Naive thymus-derived CD4-positive, alpha-beta T cell (primary cell): ENCODE measurements around the gene ANKRD45. TPM values are rescaled to one million over a fixed set of nuclear protein-coding genes. Genes with fewer than 3 reads are reported as not detected.
"Not testable (repeated sequence)": the region's sequence is repeated elsewhere in the genome, so short reads cannot be mapped to it uniquely, and the experiment has no call there.

ENCODE experiments used
- ATAC-seq: fragments of 150-1000 bp; cut with Tn5 transposase; 2 replicates; pipeline ENCODE4 v1.10.0; 2021; ENCODE audit warnings: mild to moderate bottlenecking, moderate library complexity
- CTCF ChIA-PET: fragments of 350-600 bp; sonication (Branson Sonifier 250); formaldehyde crosslinking; loops from one replicate; lab custom pipeline; 2021; ENCODE audit warnings: antibody characterized with exemption; lab: Charles Lee
- POLR2A ChIA-PET: fragments of 350-600 bp; sonication (Branson Sonifier 250); formaldehyde crosslinking; loops from one replicate; lab custom pipeline; 2021; ENCODE audit warnings: antibody characterized with exemption, inconsistent platforms; lab: Charles Lee
- DNase-seq, 9 donors: peaks; one replicate each; pipeline versions ENCODE4 v3.0.0 to v3.0.0-alpha.2; 2020 to 2022; ENCODE audit warnings: mixed read lengths in 1 of 9
- H3K27ac ChIP-seq: one replicate; pipeline ENCODE4 v1.7.0; 2013; ENCODE audit warnings: mild to moderate bottlenecking, low read depth, low read length, moderate library complexity
- H3K27me3 ChIP-seq, 2 donors: one replicate each; pipeline ENCODE4 v1.7.0; 2013; ENCODE audit warnings: low read length in 2 of 2, mild to moderate bottlenecking in 2 of 2, moderate library complexity in 2 of 2; ENCODE audit not compliant: control insufficient read depth in 2 of 2, insufficient read depth in 2 of 2
- H3K36me3 ChIP-seq, 3 experiments: 1 replicate in 2 of 3; 2 replicates in 1 of 3; pipeline ENCODE4 v1.7.0; 2013; ENCODE audit warnings: low read length in 3 of 3, mild to moderate bottlenecking in 3 of 3, moderate library complexity in 1 of 3; ENCODE audit not compliant: insufficient read depth in 3 of 3, control insufficient read depth in 2 of 3
- H3K4me1 ChIP-seq, 2 donors: one replicate each; pipeline ENCODE4 v1.7.0; 2013; ENCODE audit warnings: low read length in 2 of 2, mild to moderate bottlenecking in 2 of 2, moderate library complexity in 1 of 2; ENCODE audit not compliant: control insufficient read depth in 2 of 2, insufficient read depth in 2 of 2
- H3K4me3 ChIP-seq: 2 replicates; pipeline ENCODE4 v1.7.0; 2013; ENCODE audit warnings: mild to moderate bottlenecking, low read length
- H3K9me3 ChIP-seq, 3 experiments: 1 replicate in 2 of 3; 2 replicates in 1 of 3; pipeline ENCODE4 v1.7.0; 2013; ENCODE audit warnings: low read length in 3 of 3; ENCODE audit not compliant: control insufficient read depth in 2 of 3
- H3K27ac Mint-ChIP-seq, 9 donors: one replicate each; pipeline ENCODE4 v1.8.0; 2020 to 2022; ENCODE audit warnings: mixed read lengths in 9 of 9, mild to moderate bottlenecking in 8 of 9, moderate library complexity in 5 of 9, inconsistent platforms in 2 of 9
- H3K27me3 Mint-ChIP-seq, 5 donors: one replicate each; pipeline ENCODE4 v1.8.0; 2021 to 2022; ENCODE audit warnings: mixed read lengths in 5 of 5, mild to moderate bottlenecking in 1 of 5
- H3K36me3 Mint-ChIP-seq, 5 donors: one replicate each; pipeline ENCODE4 v1.8.0; 2020 to 2022; ENCODE audit warnings: mixed read lengths in 5 of 5, mild to moderate bottlenecking in 3 of 5, inconsistent platforms in 1 of 5
- H3K4me1 Mint-ChIP-seq, 7 donors: one replicate each; pipeline ENCODE4 v1.8.0; 2020 to 2022; ENCODE audit warnings: mixed read lengths in 7 of 7, mild to moderate bottlenecking in 3 of 7, inconsistent platforms in 1 of 7
- H3K4me3 Mint-ChIP-seq, 10 donors: one replicate each; pipeline ENCODE4 v1.8.0; 2020 to 2022; ENCODE audit warnings: mild to moderate bottlenecking in 10 of 10, mixed read lengths in 10 of 10, moderate library complexity in 6 of 10, inconsistent platforms in 2 of 10
- H3K9me3 Mint-ChIP-seq, 11 donors: one replicate each; pipeline ENCODE4 v1.8.0; 2020 to 2022; ENCODE audit warnings: mixed read lengths in 11 of 11, mild to moderate bottlenecking in 4 of 11, inconsistent platforms in 1 of 11, moderate library complexity in 1 of 11
- intact Hi-C, 2 donors: fragments of 100-400 bp; cut with micrococcal nuclease; formaldehyde crosslinking; loops; one replicate each; pipeline ENCODE4 v1.15.1; 2023
- polyA plus RNA-seq, 2 donors: library from polyadenylated mRNA; unstranded; fragments of 300-500 nt; fragmentation: Illumina TruSeq; gene quantifications; one replicate each; pipeline ENCODE4 v1.2.3, GENCODE V29; 2021
- total RNA-seq, 6 experiments: library from RNA in 5 of 6; stranded (reverse) in 5 of 6; gene quantifications; 1 replicate in 5 of 6; 2 replicates in 1 of 6; pipeline ENCODE4 v1.2.3 and lab custom pipeline; 2021 to 2026

Gene ANKRD45
- total and polyA plus RNA-seq, 7 experiments from 2014 or later, result not detected

DNA sequence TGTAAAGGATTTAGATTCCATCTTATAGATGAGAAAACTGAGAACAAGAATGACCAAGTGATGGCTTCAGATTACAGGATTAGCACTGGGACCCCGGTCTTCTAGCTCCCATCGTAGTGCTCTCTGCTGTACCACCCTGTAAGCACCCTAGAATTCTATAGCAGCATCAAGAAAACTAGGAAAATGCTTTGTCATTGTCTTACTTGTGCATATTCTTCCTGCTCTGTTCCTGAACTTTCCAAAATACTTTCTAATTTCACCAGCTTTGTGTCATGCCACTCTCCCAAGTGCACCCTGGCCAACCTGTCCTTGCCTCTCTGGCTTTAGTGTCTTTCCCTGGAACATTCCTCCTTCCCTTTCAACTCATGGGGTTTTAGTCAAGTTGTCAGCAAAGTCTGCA is 39.1 kb upstream of the ANKRD45 start:
- no peaks in the 10 kb centered on the region for H3K4me1 ChIP-seq
- peaks cover 0 to 1% (median 0%) of the 10 kb centered on the region in 11 donors for H3K9me3 Mint-ChIP-seq
- H3K4me3 ChIP-seq, result no peak overlapping the region
- H3K27me3 ChIP-seq, result peaks cover 0 to 4% of the 10 kb centered on the region in 2 donors
- CTCF ChIA-PET, result no interaction called here
- no peaks in the 10 kb centered on the region for H3K4me1 Mint-ChIP-seq
- DNase-seq, result no peak
- H3K9me3 ChIP-seq, result no peaks in the 10 kb centered on the region
- no peak for ATAC-seq
- H3K27ac Mint-ChIP-seq, result no peak overlapping the region
- POLR2A ChIA-PET, result no interaction called here
- H3K27ac ChIP-seq, result no peak overlapping the region
- intact Hi-C loops, result no loop called here
- H3K27me3 Mint-ChIP-seq, result peaks cover 27 to 52% (median 40%) of the 10 kb centered on the region in 5 donors
- H3K4me3 Mint-ChIP-seq, result no peak overlapping the region
- peaks cover 0 to 4% (median 0%) of the 10 kb centered on the region in 5 donors for H3K36me3 Mint-ChIP-seq
- H3K36me3 ChIP-seq, result no peaks in the 10 kb centered on the region

DNA sequence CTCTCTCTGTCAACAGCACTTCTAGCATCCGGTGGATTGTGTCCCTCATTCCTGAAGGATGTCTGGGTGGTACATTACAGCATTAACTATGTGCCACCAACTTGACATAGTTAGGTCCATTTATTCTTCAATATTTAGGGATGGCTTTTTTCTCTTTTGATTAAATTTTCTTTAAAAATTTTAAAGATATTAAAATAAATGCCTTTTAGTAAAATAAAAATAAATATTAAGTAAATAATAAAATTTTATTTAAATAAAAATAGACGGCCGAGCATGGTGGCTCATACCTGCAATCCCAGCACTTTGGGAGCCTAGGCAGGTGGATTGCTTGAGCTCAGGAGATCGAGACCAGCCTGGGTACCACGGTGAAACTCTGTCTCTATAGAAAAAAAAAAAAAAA is 35.5 kb upstream of the ANKRD45 start:
- no peak overlapping the region for H3K4me3 Mint-ChIP-seq
- Histone ChIP-seq H3K4me3 (no peak overlapping the region), H3K4me1 (no peaks in the 10 kb centered on the region), H3K36me3 (no peaks in the 10 kb centered on the region), H3K27me3 (peaks cover 0 to 4% of the 10 kb centered on the region in 2 donors), H3K27ac (no peak overlapping the region), H3K9me3 (no peaks in the 10 kb centered on the region)
- no peak overlapping the region for H3K27ac Mint-ChIP-seq
- ChIA-PET POLR2A (no interaction called here), CTCF (no interaction called here)
- peaks cover 0 to 2% (median 0%) of the 10 kb centered on the region in 11 donors for H3K9me3 Mint-ChIP-seq
- no peaks in the 10 kb centered on the region for H3K36me3 Mint-ChIP-seq
- peaks cover 11 to 34% (median 30%) of the 10 kb centered on the region in 5 donors for H3K27me3 Mint-ChIP-seq
- intact Hi-C loops, result no loop called here
- no peaks in the 10 kb centered on the region for H3K4me1 Mint-ChIP-seq
- DNase-seq (no peak), ATAC-seq (no peak)

DNA sequence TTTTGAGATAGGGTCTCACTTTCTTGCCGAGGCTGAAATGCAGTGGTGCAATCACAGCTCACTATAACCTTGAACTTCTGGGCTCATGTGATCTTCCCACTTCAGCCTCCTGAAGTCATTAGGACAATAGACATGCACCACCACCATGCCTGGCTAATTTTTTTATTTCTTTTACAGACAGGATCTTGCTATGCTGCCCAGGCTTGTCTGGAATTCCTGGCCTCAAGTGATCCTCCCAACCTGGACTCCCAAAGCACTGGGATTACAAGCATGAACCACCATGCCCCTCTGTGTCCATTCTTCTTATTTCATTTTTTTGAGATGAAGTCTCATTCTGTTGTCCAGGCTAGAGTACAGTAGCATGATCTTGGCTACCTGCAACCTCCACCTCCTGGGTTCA is 33.1 kb upstream of the ANKRD45 start:
- ChIA-PET CTCF (interaction anchor here (0.6 kb wide), 1 partner anchor 447 kb away, joined by 3 read pairs; no protein-coding TSS in a partner anchor), POLR2A (interaction anchor here (1.1 kb wide), 1 partner anchor 38 kb away, joined by 4 read pairs; no protein-coding TSS in a partner anchor)
- Mint-ChIP-seq H3K4me1 (no peaks in the 10 kb centered on the region), H3K9me3 (peaks cover 0 to 4% (median 0%) of the 10 kb centered on the region in 11 donors), H3K4me3 (no peak overlapping the region), H3K36me3 (peaks cover 0 to 5% (median 0%) of the 10 kb centered on the region in 5 donors), H3K27ac (no peak overlapping the region), H3K27me3 (peaks cover 14 to 40% (median 36%) of the 10 kb centered on the region in 5 donors)
- Histone ChIP-seq H3K4me1 (no peaks in the 10 kb centered on the region), H3K4me3 (no peak overlapping the region), H3K27me3 (no peaks in the 10 kb centered on the region), H3K27ac (no peak overlapping the region), H3K9me3 (no peaks in the 10 kb centered on the region), H3K36me3 (no peaks in the 10 kb centered on the region)
- intact Hi-C loops, result no loop called here
- DNase-seq (no peak), ATAC-seq (no peak)

DNA sequence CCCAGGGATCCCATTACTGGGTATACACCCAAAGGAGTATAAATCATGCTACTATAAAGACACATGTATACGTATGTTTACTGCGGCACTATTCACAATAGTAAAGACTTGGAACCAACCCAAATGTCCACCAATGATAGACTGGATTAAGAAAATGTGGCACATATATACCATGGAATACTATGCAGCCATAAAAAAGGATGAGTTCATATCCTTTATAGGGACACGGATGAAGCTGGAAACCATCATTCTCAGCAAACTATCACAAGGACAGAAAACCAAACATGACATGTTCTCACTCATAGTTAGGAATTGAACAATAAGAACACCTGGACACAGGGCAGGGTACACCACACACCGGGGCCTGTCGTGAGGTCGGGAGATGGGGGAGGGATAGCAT is 31.6 kb upstream of the ANKRD45 start:
- H3K27me3 ChIP-seq, intact Hi-C loops, H3K4me1 ChIP-seq, POLR2A ChIA-PET, H3K4me3 ChIP-seq, H3K27ac Mint-ChIP-seq, H3K36me3 ChIP-seq, H3K4me3 Mint-ChIP-seq, H3K4me1 Mint-ChIP-seq, H3K9me3 Mint-ChIP-seq, H3K9me3 ChIP-seq, H3K27ac ChIP-seq, CTCF ChIA-PET, DNase-seq, ATAC-seq: not testable (repeated sequence)
- peaks cover 0 to 12% (median 0%) of the 10 kb centered on the region in 5 donors for H3K36me3 Mint-ChIP-seq
- peaks cover 24 to 45% (median 43%) of the 10 kb centered on the region in 5 donors for H3K27me3 Mint-ChIP-seq

DNA sequence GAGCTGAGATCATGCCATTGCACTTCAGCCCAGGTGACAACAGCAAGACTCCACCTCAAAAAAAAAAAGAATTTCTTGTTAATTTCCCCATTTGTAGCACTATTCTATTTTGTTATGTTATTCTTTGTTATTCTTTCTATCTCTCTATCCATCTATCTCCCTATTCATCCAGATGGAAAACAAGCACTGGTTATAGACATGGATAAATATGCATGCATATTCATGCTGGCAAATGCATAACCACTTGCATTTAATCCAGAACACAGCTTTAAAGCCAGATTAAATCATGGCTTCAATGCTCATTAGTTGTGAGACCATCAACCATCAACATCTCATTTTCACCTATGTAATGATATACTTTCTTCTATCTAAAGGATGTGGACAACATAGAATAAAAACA is 23.6 kb upstream of the ANKRD45 start:
- Mint-ChIP-seq H3K4me3 (no peak overlapping the region), H3K4me1 (peaks cover 0 to 16% (median 14%) of the 10 kb centered on the region in 7 donors), H3K9me3 (peaks cover 0 to 9% (median 3%) of the 10 kb centered on the region in 11 donors), H3K27ac (no peak overlapping the region), H3K27me3 (peaks cover 19 to 37% (median 20%) of the 10 kb centered on the region in 5 donors), H3K36me3 (peaks cover 0 to 8% (median 0%) of the 10 kb centered on the region in 5 donors)
- H3K36me3 ChIP-seq, result no peaks in the 10 kb centered on the region
- no peaks in the 10 kb centered on the region for H3K4me1 ChIP-seq
- ATAC-seq, result no peak
- H3K9me3 ChIP-seq, result no peaks in the 10 kb centered on the region
- intact Hi-C loops, result no loop called here
- H3K27me3 ChIP-seq, result peaks cover 0 to 3% of the 10 kb centered on the region in 2 donors
- ChIA-PET POLR2A (no interaction called here), CTCF (no interaction called here)
- DNase-seq, result no peak
- H3K4me3 ChIP-seq, result no peak overlapping the region
- no peak overlapping the region for H3K27ac ChIP-seq

DNA sequence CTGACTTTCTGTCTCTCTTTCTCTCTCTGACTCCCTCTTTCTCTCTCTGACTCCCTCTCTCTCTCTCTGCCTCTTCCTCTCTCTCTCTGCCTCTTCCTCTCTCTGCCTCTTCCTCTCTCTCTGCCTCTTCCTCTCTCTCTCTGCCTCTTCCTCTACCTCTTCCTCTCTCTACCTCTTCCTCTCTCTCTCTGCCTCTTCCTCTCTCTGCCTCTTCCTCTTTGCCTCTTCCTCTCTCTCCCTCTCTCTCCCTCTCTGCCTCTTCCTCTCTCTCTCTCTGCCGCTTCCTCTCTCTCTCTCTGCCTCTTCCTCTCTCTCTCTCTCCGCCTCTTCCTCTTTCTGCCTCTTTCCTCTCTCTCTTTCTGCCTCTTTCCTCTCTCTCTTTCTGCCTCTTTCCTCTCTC is 18.6 kb upstream of the ANKRD45 start:
- CTCF ChIA-PET, result no interaction called here
- no peaks in the 10 kb centered on the region for H3K4me1 ChIP-seq
- no peak overlapping the region for H3K27ac ChIP-seq
- Mint-ChIP-seq H3K9me3 (peaks cover 0 to 4% (median 0%) of the 10 kb centered on the region in 11 donors), H3K36me3 (no peaks in the 10 kb centered on the region), H3K4me1 (peaks cover 0 to 19% (median 18%) of the 10 kb centered on the region in 7 donors), H3K4me3 (peak overlapping the region in 3 of 10 donors; percentile 26 to 41 (median 37)), H3K27ac (peak overlapping the region in 8 of 9 donors; percentile 14 to 94 (median 78)), H3K27me3 (peaks cover 0 to 11% (median 0%) of the 10 kb centered on the region in 5 donors)
- no peaks in the 10 kb centered on the region for H3K36me3 ChIP-seq
- H3K27me3 ChIP-seq, result no peaks in the 10 kb centered on the region
- intact Hi-C loops, result no loop called here
- no peak for DNase-seq
- no peak for ATAC-seq
- H3K4me3 ChIP-seq, result no peak overlapping the region
- H3K9me3 ChIP-seq, result no peaks in the 10 kb centered on the region
- POLR2A ChIA-PET, result no interaction called here

DNA sequence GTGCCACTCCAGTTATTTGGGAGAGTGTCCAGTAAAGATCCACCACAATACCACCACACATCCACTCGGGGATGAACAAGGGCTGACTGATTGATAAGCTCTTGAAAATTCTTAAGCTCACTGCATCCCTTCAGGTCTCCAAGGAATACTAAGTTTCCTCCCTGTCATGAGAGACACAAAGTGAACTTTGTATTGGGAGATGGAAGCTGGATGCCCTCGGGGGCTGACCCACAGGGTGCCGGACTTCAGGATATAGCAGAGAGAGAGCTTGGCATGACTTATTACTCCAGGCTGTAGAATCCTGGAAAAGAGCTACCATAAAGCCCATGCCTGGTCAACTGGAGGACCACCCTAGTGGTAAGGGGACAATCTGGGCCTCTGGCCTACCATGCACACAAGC is 15.5 kb upstream of the ANKRD45 start:
- H3K4me3 ChIP-seq, intact Hi-C loops, H3K9me3 ChIP-seq, H3K27ac Mint-ChIP-seq, ATAC-seq, H3K4me1 ChIP-seq, H3K27ac ChIP-seq, H3K27me3 ChIP-seq, H3K36me3 ChIP-seq, H3K9me3 Mint-ChIP-seq, POLR2A ChIA-PET, H3K4me3 Mint-ChIP-seq, H3K27me3 Mint-ChIP-seq, DNase-seq, CTCF ChIA-PET, H3K36me3 Mint-ChIP-seq: not testable (repeated sequence)
- H3K4me1 Mint-ChIP-seq, result peaks cover 0 to 19% (median 18%) of the 10 kb centered on the region in 7 donors
